WERI-Rb-1 (cell line): ENCODE data around the gene MMRN2.

Experiments
- DNase-seq: peaks from one replicate; pipeline ENCODE4 v3.0.0-alpha.2; 2020
- H3K27ac ChIP-seq: fragments of 250-450 bp; sonication (Bioruptor Pico); 2 replicates; pipeline ENCODE4 v1.5.1; 2020; ENCODE audit warnings: mild to moderate bottlenecking, moderate library complexity
- H3K27me3 ChIP-seq: fragments of 250-450 bp; sonication (Bioruptor Pico); 2 replicates; pipeline ENCODE4 v1.5.1; 2021; ENCODE audit warnings: mild to moderate bottlenecking, low read depth, moderate library complexity; ENCODE audit not compliant: insufficient read depth, severe bottlenecking
- H3K36me3 ChIP-seq: fragments of 250-450 bp; sonication (Bioruptor Pico); 2 replicates; pipeline ENCODE4 v1.5.1; 2020; ENCODE audit warnings: mild to moderate bottlenecking, moderate library complexity
- H3K4me3 ChIP-seq: 2 replicates; pipeline ENCODE4 v1.5.1; 2011; ENCODE audit warnings: low read depth, mild to moderate bottlenecking, control low read depth, low read length
- H3K9me3 ChIP-seq: fragments of 250-450 bp; sonication (Bioruptor Pico); 2 replicates; pipeline ENCODE4 v1.5.1; 2021; ENCODE audit warnings: mild to moderate bottlenecking, moderate library complexity; ENCODE audit not compliant: severe bottlenecking
- CTCF ChIP-seq: IDR thresholded peaks from 2 replicates; pipeline ENCODE4 v1.5.1; 2011; ENCODE audit warnings: low read depth, mild to moderate bottlenecking, control low read depth, inconsistent platforms, low read length

The MMRN2 gene

GRCh38 chr10:86888585-86889381 is 68.6 kb downstream of the MMRN2 start:
- Histone ChIP-seq H3K27me3 (no peaks in the 10 kb centered on the region), H3K4me3 (no peak overlapping the region), H3K36me3 (peaks cover 22% of the 10 kb centered on the region), H3K9me3 (no peaks in the 10 kb centered on the region), H3K27ac (no peak overlapping the region)
- DNase-seq, result no peak
- no peak for TF ChIP-seq CTCF
